GM12892 (cell line): ENCODE data around the gene CYP2C18.
"Not testable (repeated sequence)": the region's sequence is repeated elsewhere in the genome, so short reads cannot be mapped to it uniquely, and the experiment has no call there.

Source experiments
- POLR2A ChIP-seq: IDR thresholded peaks from 2 replicates; pipeline ENCODE4 v1.6.1; 2011; ENCODE audit warnings: low read depth, low read length, control low read depth
- POLR2AphosphoS5 ChIP-seq: IDR thresholded peaks from 2 replicates; pipeline ENCODE4 v1.6.1; 2011; ENCODE audit warnings: low read depth, low read length, control low read depth

GRCh38 chr10:94682636-94683035 is 893 bp upstream of the CYP2C18 start:
- not testable (repeated sequence) for TF ChIP-seq POLR2AphosphoS5, POLR2A
